Measurements from ENCODE around the gene MYLK4.

The MYLK4 gene

DNA sequence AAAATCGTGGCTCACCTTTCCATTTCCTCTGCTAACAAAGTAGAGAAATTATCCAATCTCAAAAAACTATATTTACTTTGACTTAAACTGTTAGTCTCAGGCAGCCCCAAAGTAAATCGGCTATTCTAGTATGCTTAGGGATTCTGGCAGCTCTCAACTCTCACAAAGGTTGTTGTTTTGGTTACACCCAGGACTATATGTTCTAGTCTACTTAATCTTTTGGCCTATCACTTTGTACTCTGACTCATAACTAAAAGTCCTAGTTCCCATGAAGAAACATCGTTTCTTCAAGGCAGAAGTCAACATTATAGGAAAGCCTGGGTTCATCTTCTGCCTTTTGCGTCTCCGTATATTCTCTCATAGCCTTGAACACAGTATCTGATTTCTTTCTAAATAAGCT is 42.3 kb downstream of the MYLK4 start:
- H3K4me3 ChIP-seq (ENCODE audit: low read depth, low read length) = no peak overlapping the region
- TF ChIP-seq, protein P1, sequence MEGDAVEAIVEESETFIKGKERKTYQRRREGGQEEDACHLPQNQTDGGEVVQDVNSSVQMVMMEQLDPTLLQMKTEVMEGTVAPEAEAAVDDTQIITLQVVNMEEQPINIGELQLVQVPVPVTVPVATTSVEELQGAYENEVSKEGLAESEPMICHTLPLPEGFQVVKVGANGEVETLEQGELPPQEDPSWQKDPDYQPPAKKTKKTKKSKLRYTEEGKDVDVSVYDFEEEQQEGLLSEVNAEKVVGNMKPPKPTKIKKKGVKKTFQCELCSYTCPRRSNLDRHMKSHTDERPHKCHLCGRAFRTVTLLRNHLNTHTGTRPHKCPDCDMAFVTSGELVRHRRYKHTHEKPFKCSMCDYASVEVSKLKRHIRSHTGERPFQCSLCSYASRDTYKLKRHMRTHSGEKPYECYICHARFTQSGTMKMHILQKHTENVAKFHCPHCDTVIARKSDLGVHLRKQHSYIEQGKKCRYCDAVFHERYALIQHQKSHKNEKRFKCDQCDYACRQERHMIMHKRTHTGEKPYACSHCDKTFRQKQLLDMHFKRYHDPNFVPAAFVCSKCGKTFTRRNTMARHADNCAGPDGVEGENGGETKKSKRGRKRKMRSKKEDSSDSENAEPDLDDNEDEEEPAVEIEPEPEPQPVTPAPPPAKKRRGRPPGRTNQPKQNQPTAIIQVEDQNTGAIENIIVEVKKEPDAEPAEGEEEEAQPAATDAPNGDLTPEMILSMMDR (IDR thresholded peaks at IDR 0.05; ENCODE audit: low read depth, low read length) = no peak

DNA sequence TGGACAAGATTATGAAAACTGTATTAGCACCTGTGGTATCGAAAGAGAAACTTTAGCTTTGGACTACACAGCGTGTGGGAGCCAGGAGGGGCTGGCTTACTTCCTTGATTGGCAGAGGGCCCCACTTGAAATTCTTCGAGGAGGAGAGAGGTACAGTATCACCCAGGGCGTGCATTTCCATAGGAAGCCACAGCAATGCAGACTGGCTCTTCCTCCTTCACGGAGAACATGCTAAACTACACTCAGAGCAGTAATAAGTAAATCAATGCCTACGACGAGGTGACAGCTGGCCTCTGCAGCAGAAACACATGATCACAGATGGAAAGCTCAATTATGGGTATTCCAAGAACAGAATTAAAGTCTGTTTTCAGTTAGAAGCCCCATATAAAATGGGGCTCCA is 44.2 kb downstream of the MYLK4 start:
- no peak overlapping the region for H3K4me3 ChIP-seq (ENCODE audit: low read depth, low read length)
- TF ChIP-seq, protein P1 (IDR thresholded peaks at IDR 0.05; ENCODE audit: low read depth, low read length) = no peak

DNA sequence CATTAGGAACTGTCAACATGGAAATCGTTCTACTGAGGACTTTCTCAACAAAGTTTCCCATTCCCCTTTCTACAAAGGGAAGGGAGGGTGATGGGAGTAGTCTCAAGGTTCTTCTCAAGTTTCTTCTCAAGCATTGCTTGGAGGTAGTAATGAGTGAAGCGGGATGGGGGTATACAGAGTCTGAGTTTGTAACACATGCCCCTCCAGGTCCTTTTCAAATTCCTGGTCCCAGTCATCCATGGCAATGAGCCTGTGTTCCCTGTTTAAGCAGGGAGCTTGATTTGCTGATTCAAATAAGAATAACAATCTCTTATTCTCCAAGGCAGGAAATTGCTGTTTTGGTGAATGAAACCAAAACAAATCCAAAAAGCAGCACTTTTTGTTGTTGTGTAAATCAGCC is 45.5 kb downstream of the MYLK4 start:
- no peak overlapping the region for H3K4me3 ChIP-seq (ENCODE audit: low read depth, low read length)
- TF ChIP-seq, protein P1 (IDR thresholded peaks at IDR 0.05; ENCODE audit: low read depth, low read length) = no peak

DNA sequence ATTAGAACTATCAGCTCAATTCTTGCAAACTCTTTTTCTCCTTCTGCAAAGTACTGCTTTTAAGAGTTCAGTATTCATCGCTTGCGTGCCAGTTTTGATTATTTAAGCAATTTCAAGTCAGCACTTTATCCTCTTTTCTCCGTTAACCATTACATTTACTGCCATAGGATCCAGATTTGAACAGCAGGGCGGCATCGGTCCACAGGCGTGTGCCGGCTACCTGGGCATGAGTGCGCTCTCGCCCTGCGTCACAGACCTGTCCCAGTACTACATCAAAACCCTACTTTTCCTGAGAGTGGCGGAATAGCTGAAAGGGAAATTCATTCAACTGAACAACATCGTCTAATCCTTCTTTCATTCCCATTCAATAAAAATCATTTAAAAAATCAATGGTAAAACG is 53.4 kb downstream of the MYLK4 start:
- H3K4me3 ChIP-seq (ENCODE audit: low read depth, low read length) = no peak overlapping the region
- TF ChIP-seq, protein P1 (IDR thresholded peaks at IDR 0.05; ENCODE audit: low read depth, low read length) = no peak

DNA sequence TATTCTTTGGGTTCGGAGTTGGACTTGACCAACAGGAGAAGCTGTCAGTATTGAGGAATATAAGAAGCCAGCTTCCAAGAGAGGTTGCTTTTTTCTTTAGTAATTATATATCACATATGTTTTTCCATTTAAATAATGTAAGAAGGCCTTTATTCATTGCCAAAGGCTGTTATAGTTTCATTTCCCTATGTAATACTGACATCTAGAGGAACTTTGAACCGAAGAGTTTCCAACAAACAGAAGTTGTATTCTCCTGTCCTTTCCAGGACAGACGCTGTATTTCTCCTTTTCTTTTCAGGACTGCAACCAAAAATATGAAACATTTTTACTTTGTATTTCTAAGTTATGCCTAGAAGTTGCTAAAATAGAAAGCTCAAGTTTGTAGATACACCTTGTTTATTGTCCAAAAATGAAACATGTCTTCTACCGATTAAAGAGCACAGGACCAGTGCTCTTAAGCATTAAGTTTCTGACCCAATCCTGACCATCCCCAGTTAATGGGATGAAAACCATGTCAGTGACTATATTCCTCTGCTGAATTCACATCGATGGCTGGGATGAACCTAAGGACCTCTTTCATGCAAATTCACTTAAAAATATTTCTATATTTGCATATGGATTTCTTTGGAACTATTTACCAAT is 55.1 kb downstream of the MYLK4 start:
- TF ChIP-seq, protein P1 (IDR thresholded peaks at IDR 0.05; ENCODE audit: low read depth, low read length) = no peak
- H3K4me3 ChIP-seq (ENCODE audit: low read depth, low read length) = no peak overlapping the region

DNA sequence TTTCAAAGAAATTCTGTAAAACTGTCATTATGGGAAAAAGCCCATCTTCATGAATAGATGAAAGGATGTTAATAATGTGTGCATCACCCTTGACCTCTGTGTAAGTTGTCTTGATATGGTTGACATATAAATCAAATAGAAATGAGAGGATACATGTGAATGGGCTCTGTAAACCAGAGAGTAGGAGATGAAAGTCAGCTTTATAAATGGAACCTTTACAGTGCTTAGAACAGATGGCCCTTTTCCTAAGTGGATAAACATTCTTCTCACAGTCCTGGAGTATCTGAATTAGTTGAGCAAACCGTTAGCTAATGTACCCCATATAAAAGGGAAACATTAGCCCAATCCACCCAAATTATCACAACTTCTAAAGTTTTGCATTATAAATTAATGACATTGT is 57.5 kb downstream of the MYLK4 start:
- TF ChIP-seq, protein P1 (IDR thresholded peaks at IDR 0.05; ENCODE audit: low read depth, low read length) = no peak
- no peak overlapping the region for H3K4me3 ChIP-seq (ENCODE audit: low read depth, low read length)

- H3K4me3 ChIP-seq (ENCODE audit: low read depth, low read length) = no peak overlapping the region
- TF ChIP-seq, protein P1 (IDR thresholded peaks at IDR 0.05; ENCODE audit: low read depth, low read length) = no peak
These were observed 62.2 kb downstream of the MYLK4 start for GRCh38 chr6:2688401-2689064.

Measured in WI38 (cell line).